OCI-LY7 (cell line): ENCODE measurements around the gene ANXA8L1.
"Not testable (repeated sequence)": the region's sequence is repeated elsewhere in the genome, so short reads cannot be mapped to it uniquely, and the experiment has no call there.

Experiments
- CTCF ChIP-seq: fragments of 200-600 bp; sonication (generic); conservative IDR thresholded peaks from 2 replicates; pipeline ENCODE4 v1.5.1; 2014; ENCODE audit warnings: mild to moderate bottlenecking, antibody characterized with exemption, low read length, moderate library complexity, mixed read lengths
- EZH2phosphoT487 ChIP-seq: fragments of 200-600 bp; sonication (generic); IDR thresholded peaks from 2 replicates; pipeline ENCODE4 v1.6.1; 2018; ENCODE audit warnings: low read depth, borderline replicate concordance, mild to moderate bottlenecking, mixed run types, antibody characterized with exemption, low read length, moderate library complexity, mixed read lengths

GRCh38 chr10:46374410-46374809 is 1.2 kb upstream of the ANXA8L1 start:
- TF ChIP-seq CTCF, EZH2phosphoT487: not testable (repeated sequence)
